ENCODE results near the gene MLLT1.

MLLT1 gene

DNA sequence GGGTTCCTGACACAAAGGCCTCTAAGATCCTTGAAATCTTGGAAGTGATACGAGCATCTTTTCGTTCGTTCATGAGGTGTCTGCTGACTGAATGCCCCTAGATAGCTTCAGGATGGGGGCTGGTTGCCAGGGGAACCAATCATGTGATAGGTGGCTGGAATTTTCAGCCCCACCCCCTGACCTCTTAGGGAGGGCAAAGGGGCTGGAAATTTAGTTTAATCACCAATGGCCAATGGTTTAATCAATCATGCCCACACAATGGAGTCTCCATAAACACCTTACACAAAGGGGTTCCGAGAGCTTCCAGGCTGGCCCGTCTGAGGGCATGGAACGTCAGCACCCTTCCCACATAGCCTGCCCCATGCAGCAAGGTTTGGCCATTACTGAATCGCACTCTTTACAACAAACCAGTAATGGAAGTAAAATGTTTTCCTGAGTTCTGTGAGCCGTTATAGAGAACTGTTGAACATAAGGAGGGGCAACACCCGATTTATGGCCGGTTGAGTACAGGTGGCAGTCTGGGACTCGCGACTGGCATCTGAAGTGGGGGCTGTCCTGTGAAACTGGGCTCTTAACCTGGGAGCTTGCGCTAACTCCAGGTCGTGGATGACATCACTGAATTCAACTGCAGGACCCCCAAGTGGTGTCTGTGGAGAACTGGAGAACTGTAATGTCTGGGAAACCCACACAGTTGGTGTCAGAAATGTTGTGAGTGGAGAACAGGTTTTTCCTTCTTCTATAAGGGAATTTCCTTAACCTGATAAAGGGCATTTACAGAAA is 25.6 kb downstream of the MLLT1 start:
- DNase-seq: no peak

DNA sequence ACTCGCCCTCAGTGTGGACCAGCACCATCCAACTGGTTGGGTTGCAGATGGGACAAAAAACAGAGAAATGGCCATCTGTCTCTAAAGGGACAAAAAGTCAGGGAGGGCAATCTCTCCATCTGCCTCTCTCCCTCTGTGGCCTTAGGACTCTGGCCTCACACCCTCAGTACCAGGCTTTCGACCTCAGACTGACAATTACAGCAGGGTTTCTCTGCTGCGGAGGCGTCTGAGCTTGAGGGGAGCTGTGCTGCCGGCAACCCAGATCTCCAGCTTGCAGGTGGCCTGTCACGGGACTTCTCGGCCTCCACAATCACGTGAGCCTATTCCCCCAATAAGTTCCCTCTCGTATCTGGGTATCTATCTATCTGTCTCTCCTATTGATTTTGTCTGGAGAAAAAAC is 27.7 kb downstream of the MLLT1 start:
- DNase-seq: no peak

DNA sequence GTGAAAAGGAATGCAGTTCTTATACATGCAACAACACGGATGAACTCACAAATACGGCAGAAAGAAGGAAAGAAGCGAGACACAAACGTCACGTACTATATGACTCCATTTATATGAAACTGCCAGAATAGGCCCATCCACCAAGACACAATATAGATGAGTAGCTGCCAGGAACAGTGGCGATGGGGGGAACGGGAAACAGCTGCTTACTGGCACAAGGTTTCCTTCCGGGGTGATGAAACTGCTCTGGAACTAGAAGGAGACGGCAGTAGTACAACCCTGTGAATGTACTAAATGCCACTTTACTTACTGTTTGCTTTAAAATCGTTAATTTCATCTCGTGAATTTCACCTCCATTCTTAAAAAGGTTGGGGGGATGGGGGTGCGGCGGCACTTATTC is 28.9 kb downstream of the MLLT1 start:
- no peak for DNase-seq

DNA sequence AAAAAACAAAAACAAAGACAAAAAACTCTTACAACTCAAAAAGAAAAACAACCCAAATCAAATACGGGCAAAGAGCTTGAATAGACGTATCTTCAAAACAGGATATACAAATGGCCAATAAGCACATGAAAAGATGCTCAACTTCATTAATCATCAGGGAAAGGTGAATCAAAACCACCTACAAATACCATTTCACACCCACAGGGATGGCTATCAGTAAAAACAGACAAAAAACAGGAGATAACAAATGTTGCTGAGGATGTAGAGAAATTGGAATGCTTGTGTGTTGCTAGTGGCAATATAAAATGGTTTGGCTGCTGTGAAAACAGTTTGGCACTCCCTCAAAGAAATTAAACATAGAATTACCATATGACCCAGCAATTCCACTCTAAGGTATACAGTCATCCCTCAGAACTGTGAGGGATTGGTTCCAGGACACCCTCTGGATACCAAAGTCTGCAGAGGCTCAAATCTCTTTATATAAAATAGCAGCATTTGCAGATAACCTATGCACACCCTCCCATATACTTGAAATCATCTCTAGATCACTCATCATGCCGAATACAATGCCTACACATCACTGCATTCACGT is 29.7 kb downstream of the MLLT1 start:
- DNase-seq: no peak

DNA sequence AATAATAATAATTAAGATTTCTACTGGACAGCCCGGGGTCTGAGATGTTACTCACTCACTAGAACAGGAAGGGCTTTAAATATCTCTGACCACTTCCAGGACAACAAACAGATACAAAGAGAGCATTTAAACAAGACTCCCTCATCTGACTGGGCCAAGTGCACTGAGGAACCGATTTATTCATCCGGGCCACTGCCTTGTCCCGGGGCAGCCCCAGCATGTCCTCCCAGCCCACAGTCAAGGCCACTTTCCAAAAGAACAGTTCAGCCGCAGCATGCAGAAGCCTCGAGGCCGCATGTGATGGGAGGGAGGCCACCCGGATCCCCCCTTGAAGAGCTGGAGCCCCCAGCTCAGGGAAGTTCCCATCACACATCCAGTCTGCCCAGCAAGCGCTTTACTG is 30.5 kb downstream of the MLLT1 start:
- DNase-seq: no peak

DNA sequence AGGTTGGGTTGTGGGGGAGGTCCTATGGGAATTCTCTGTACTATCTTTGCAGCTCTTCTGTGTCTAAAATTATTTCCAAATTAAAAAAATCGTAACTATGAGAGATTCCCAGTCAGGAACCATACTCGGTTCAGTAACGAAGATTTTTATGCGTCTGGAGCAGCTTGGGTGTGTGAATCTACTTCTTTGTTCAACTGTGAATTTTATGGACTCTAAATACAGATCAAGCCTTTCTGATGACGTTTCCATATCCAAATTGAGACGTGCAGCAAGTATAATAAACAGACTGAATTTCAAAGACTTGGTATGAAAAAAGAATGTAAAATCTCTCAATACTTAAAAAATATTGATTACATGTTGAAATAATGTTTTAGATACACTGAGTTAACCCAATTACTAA is 30.9 kb downstream of the MLLT1 start:
- no peak for DNase-seq

DNA sequence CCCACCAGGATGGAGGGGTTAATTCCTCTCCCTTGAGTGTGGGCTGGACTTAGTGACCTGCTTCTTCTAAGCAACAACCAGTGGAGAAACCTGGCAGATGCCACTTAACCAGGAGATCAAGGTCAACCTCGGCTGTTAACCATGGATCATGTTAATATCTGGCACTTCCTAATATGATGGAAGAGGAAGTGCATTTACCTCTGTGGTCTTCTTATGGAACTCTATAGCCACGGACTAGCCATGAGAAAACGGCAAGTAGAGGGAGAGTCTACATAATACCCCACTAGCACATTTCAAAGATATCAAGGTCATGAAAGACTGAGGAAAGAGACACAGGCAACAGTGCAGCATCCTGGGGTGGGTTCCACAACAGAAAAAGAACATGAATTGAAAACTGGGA is 31.4 kb downstream of the MLLT1 start:
- no peak for DNase-seq

DNA sequence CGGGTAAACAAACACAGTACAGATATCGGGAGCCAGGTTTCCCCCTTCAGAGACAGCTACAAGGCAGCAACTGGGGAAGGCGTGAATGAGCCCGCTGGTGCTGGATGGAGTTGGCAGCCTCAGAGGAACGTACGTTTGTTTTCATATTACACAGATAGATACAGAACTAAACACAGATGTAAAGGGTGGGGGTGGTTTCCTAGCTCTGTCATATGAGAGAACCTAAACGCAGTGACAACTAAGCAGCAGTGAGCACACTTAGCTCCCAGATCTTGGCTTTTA is 32.8 kb downstream of the MLLT1 start:
- no peak for DNase-seq

DNA sequence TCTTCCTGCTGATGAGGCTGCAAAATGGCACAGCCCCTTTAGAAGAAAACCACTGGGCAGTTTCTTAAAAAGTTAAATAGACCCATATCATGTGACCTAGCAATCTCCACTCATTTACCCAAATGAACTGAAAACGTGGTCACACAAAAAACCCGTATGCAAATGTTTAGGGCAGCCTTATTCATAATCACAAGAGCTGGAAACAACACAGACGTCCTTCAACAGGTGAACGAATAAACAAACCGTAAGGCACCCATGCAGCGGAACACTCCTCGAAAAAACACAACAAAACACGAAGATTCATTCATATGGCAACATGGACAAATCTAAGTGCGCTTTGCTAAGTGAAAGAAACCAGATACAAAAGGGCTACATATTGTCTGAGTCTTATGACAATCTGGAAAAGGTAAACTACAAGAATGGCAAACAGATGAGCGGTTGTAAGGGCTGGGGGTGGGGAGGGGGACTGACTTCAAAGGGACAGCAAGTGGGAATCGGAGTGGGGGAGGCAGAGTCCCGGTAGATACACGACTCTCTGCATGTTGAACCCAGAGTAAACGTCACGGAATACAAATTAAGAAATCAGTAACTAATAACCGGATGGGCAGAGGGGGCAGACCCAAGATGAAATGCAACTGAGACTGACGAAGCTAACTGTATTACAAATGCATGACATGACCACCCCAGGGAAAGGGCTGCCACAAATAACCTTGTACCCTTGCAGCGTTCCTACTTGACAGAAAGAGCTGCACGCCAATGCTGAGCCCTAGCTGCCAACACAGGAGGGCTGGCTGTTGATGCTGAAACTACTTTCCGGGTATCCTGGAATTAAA is 33.4 kb downstream of the MLLT1 start:
- no peak for DNase-seq

DNA sequence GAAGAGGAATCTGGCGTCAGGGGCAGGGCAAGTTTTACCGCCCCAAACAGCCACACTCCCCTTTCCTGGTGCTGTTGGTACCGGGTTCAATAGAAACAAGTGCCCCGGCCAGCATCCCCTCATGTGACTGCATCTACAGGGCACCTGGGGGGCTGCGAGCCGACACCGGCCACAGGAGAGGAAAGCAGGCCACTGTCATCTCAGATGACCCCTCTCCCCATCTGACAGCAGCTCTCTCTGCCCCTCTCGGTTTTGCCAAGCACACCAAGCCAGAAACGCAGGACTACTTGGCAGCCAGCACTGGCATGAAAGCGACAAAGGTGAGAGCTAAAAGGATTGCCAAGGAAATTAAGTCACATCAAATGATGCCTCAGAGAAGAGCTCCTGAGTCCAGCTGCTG is 37.1 kb downstream of the MLLT1 start:
- DNase-seq: no peak

DNA sequence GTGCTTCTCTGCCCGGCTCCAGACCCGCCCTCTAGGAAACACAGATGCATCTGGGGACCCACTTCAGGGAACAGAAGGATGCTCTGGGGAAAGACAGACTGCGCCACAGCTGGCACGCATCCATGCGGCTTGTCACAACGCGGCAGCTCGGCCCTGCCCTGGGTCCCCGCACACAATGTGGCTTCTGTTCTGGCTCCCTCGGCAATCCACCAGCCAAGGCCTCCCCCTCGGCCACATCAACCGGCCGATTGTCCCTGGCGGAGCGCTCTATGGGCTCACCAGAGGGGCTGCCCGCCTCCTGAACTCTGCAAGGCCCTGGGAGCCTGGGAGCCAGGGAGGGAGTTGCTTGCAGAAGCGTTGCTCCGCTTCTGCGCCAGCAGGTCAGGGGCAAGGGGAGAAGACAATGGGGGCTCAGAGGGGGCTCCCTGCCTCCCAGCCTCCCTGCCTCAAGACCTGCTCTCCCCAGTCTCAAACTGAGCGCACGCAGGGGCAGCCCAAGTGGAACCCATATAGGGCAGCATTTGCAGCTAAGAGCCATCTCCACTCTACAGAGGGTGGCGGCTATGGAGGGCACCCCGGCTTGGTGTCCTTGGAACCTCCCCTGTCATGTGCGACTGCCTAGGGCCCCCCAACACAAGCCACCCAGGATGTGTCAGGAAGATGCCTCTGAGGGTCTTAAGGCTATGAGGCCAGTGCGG is 37.9 kb downstream of the MLLT1 start:
- no peak for DNase-seq

DNA sequence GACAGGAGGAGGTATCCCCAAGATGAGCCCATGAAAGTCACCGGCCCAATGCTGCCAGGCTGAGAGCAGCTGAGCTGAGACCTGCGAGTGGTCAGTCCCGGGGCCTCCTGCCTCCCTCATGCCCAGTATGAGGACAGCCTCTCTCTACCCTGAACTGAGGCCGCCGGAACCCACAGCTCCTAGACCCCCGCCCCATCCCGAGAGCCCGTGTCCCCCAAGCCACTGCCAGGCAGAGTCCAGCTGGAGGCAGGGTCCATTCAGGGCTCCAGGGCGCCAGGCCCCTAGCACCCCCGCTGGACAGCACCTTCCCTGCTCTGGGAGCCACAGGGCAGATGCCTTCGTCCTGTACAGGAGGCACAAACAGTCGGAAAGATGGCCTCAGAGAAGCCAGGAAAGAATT is 38.7 kb downstream of the MLLT1 start:
- no peak for DNase-seq

DNA sequence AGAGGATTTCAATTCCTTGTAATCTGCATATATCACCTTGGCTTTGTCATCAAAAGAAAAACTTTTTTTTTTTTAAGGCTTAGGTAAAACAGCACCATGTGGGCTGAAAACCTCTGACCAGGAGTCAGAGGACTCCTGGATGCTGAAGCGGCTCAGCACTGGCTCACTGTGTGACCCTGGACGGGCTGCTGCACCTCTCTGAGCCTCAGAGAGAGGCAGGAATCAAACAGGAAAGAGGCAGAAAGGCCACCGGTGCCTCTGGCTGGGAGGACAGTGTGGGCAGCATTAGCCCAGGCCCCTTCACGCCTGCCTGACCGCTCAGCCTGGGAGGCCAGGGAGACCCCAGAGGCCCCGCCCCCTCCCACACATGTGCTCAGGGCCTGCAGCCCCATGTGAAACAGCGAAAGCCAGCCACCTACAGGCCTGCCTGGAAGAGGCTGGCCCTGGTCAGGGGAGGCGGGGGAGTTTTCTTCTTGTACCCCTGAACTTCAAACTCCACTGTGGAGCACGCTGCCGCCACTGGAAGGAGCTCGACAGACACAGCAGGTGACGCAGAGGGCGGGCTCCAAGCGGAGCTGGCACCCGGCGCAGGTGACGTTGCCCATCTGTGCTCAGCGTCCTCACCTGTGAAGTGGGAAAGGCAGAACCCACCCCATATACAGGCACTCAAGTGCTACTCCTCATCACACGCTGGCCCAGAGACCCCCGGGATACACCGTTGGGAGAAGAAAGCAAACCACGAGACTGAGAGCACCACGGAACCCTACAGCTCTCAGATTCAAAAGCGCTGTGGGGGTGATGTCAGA is 39.7 kb downstream of the MLLT1 start:
- DNase-seq: no peak

DNA sequence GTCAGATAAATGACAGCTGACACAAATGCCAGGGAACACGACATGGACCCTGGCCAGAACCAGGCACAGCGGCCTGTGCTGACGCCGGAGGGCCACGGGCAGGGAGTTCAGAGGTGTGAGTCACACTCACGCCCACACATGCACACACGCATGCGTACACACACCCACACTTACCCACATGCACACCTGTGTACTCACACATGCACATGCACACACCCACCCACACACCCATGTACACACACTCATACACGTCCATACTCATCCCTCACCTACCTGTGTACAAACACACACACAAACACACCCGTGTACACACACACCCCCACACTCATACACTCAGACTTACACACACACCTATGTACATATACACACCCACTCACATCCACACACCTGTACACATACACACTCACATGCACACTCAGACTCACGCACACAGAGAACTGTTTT is 40.4 kb downstream of the MLLT1 start:
- DNase-seq: no peak

DNA sequence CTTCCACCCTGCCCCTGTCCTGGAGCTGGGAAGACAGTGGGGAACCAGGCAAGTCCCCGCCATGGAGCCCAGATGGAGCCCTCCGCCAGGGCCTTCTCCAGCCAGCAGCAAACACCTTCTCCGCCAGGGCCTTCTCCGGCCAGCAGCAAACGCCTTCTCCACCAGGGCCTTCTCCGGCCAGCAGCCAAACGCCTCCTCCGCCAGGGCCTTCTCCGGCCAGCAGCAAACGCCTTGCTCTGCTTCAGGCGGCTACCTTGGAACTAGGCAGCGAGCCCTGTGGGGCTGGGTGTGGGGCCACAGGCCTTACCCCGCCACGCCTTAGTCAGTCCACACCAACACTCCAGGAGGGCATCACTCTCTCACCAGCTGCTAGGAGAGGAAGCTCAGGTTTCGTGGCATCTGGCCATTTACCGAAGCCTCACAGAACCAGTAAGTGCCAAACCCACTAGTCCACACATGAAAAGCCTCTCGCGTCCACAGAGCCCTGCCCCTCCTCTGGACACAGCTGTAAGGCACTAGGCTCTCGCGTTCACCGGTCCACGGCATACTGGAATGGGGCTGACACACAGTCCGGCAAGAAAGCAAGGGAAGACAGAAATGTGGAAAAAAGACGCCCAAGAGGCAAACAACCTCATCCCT is 41.0 kb downstream of the MLLT1 start:
- peak; percentile 37 for DNase-seq

DNA sequence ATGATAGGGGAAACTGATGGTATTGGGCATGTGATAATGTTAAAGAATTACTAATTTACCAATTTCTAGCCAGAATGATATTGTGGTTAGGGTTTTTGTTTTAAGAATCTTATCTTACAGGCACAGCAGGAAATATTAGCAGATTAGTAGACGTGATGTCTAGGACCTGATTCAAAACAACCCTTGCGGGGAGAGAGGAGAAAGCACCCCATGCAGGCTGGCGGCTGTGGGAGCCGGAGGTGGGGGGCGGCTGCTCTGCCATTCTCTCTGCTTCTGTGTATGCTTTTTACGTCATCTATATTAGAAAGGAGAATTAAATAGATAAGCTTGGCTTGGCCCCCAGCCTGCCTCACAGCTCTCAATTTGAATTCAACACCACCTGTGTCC is 41.5 kb downstream of the MLLT1 start:
- DNase-seq: peak; percentile 96

DNA sequence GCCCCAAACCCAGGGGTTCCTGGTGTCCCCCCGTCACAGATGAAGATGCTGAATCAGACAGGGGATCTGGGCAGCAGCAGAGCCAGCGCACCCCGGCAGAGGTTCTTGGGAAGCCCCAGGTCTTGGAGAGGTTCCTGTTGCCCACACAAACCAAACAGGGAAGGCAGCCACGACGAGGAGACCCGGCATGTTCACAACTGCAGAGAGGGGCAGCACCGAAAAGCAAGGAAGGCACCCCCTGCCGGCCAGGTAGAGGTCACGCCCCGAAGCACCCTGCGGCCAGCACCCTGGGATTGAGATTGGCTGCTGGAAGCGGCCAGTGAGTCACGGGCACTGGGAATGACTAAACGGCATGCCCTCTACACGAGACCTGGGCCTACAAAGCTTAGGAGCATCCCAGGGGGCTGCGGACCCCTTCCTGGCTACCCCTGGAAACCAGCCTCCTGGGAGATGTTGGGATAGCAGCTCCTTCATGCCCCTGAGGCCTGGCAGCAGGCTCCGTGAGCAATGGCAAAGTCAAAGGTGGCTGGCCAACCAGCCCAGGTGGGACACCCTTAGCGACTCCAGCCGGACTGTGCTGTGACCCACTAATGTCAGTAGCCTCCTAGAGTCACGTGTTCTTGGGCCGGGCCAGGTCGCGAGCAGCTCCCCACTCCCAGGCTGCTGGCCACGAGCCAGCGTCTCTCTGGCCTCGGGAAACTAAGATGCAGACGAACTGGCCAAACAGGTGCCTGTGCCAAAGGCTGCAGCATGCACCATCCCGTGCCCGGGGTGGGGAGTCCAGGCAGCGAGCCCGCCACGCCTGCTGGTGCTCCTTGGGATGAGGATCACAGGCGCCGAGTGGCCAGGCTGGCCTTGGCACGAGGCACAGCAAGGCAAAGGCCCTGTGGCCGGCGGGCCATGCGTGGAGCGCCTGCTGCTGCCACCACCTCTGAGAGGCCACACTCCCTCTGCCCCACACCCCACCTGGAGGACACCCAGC is 43.2 kb downstream of the MLLT1 start:
- DNase-seq: no peak

DNA sequence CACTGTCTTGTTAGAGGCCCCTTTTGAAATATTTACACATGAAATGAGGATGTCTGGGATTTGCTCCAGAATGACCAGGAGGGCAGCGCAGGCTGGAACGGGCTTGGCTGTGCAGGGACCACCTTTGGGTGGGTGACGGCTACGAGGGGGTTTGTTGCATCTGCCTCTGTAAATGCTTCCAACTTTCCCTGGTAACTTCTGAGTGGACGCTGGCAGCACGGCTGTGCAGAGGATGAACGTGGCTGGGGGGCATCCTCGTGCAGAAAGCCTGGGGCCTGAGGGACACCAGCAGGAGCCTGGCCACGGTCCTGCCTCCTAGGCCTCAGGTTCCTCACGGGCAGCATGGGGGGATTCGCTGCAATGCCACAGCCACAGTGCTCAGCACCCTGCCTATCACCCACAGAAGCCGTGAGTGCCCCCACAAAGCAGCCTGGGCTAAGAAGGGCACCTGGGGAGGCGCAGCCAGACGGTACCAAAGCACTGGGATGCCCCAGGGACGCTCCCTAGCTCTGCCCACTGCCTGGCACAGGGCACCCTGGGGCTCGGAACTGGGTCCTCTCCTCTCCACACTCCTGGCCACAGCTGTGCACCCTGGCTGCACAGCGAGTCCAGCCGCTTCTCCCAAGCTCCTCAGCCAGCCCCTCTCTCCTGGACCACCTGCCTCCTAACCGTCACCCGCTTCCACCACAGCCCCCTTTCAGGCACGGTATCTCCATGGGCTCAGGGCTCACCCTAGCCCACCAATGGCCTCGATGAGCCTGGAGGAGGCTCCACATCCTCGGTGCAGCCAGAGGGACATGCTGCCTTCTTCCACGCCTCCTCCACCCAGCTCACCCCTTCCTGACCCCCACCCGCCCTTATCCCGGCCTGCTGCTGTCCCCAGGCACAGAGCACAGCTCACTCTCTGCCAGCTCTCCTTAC is 44.5 kb downstream of the MLLT1 start:
- DNase-seq: no peak

DNA sequence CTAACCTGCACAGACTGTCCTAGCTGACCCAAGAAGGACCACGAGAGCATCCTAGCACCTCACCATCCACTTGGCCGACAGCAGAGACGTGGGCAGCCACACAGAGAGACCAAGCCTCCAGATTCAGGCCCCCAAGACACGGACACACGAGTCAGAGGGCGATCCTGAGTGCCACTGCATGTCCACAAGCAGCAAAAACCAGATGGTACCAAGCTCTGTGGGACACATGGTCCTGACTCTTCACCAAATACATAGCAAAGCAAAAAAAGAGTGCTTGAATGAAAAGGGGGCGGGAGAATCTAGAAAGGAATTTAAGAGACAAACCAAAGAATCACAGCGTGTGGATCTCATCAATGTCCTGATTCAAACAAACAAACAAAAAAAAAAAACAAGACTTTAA is 45.2 kb downstream of the MLLT1 start:
- DNase-seq: no peak
